GM21360 (cell line): Measurements from ENCODE around the gene CCDC142.

ENCODE experiments used
- ATAC-seq: cut with Tn5 transposase; IDR thresholded peaks from one replicate; pipeline ENCODE4 v1.9.1; 2021; ENCODE audit warnings: mild to moderate bottlenecking, moderate library complexity; ENCODE audit not compliant: unreplicated experiment

The CCDC142 gene

GRCh38 chr2:74514368-74515270 is 31.8 kb upstream of the CCDC142 start, which contains the start of gene TLX2:
TLX2 (plus strand) TSS chr2:74514450; CDS start chr2:74514807, 357 bp downstream.
- ATAC-seq: no peak

- ATAC-seq: no peak
These were observed 31.0 kb upstream of the CCDC142 start for GRCh38 chr2:74513605-74514367.

GRCh38 chr2:74512744-74513604 is 30.2 kb upstream of the CCDC142 start:
- ATAC-seq: no peak

GRCh38 chr2:74511104-74511989 is 28.5 kb upstream of the CCDC142 start:
- no peak for ATAC-seq

- no peak for ATAC-seq
These were observed 27.5 kb upstream of the CCDC142 start for GRCh38 chr2:74510272-74510671.

GRCh38 chr2:74507926-74508520 is 25.2 kb upstream of the CCDC142 start:
- ATAC-seq: peak; percentile 17

GRCh38 chr2:74507145-74507925 is 24.5 kb upstream of the CCDC142 start, which contains the start of gene PCGF1:
PCGF1 (minus strand) TSS chr2:74507695; CDS start chr2:74507668, 27 bp downstream.
- ATAC-seq: peak; percentile 80

- no peak for ATAC-seq
These were observed 22.8 kb upstream of the CCDC142 start for GRCh38 chr2:74505448-74506246.

- ATAC-seq: no peak
These were observed 21.8 kb upstream of the CCDC142 start for GRCh38 chr2:74504591-74504990.

- ATAC-seq: no peak
These were observed 21.0 kb upstream of the CCDC142 start for GRCh38 chr2:74503506-74504475.

GRCh38 chr2:74502720-74503505 is 20.1 kb upstream of the CCDC142 start:
- no peak for ATAC-seq

GRCh38 chr2:74502147-74502719 is 19.4 kb upstream of the CCDC142 start:
- no peak for ATAC-seq

GRCh38 chr2:74501335-74502071 is 18.7 kb upstream of the CCDC142 start:
- no peak for ATAC-seq

- ATAC-seq: no peak
These were observed 17.8 kb upstream of the CCDC142 start for GRCh38 chr2:74500578-74500946.
